SJSA1 (cell line): ENCODE data around the gene YY1. TPM values are rescaled to one million over a fixed set of nuclear protein-coding genes. Genes with fewer than 3 reads are reported as not detected.
"Not testable (repeated sequence)": the region's sequence is repeated elsewhere in the genome, so short reads cannot be mapped to it uniquely, and the experiment has no call there.

Source experiments
- DNase-seq, 2 experiments: peaks; one replicate each; pipeline ENCODE4 v3.0.0-alpha.2; 2015 to 2020; ENCODE audit warnings: low spot score in 2 of 2, low read depth in 1 of 2
- H3K27ac ChIP-seq: fragments of 250-450 bp; sonication (Bioruptor Pico); 2 replicates; pipeline ENCODE4 v1.5.1; 2020; ENCODE audit warnings: mild to moderate bottlenecking, moderate library complexity
- H3K27me3 ChIP-seq: fragments of 250-450 bp; sonication (Bioruptor Pico); replicated peaks from 2 replicates; pipeline ENCODE4 v1.5.1; 2020; ENCODE audit warnings: mild to moderate bottlenecking, moderate library complexity
- H3K36me3 ChIP-seq: fragments of 250-450 bp; sonication (Bioruptor Pico); 2 replicates; pipeline ENCODE4 v1.5.1; 2020; ENCODE audit warnings: mild to moderate bottlenecking
- H3K4me1 ChIP-seq: fragments of 250-450 bp; sonication (Bioruptor Pico); replicated peaks from 2 replicates; pipeline ENCODE4 v1.6.1; 2021; ENCODE audit warnings: mild to moderate bottlenecking
- H3K4me3 ChIP-seq: fragments of 250-450 bp; sonication (Bioruptor Pico); 2 replicates; pipeline ENCODE4 v1.5.1; 2020; ENCODE audit warnings: mild to moderate bottlenecking
- H3K9me3 ChIP-seq: fragments of 250-450 bp; sonication (Bioruptor Pico); replicated peaks from 2 replicates; pipeline ENCODE4 v1.5.1; 2020; ENCODE audit warnings: mild to moderate bottlenecking
- total RNA-seq: library from RNA; depleted of rRNA; stranded (reverse); fragments of >200 nt; shearing (Covaris generic); gene quantifications from 2 replicates; pipeline ENCODE4 v1.2.3, GENCODE V29; 2014

The YY1 gene
- total RNA-seq, 1 experiment from 2014 or later = 49.0 TPM

GRCh38 chr14:100296106-100296651, 57.2 kb downstream of the YY1 start:
- H3K27ac ChIP-seq = no peak overlapping the region
- no peaks in the 10 kb centered on the region for H3K27me3 ChIP-seq
- peaks cover 14% of the 10 kb centered on the region for H3K4me1 ChIP-seq
- no peak overlapping the region for H3K4me3 ChIP-seq
- DNase-seq = no peak
- no peaks in the 10 kb centered on the region for H3K9me3 ChIP-seq
- H3K36me3 ChIP-seq = peaks cover 29% of the 10 kb centered on the region

DNA sequence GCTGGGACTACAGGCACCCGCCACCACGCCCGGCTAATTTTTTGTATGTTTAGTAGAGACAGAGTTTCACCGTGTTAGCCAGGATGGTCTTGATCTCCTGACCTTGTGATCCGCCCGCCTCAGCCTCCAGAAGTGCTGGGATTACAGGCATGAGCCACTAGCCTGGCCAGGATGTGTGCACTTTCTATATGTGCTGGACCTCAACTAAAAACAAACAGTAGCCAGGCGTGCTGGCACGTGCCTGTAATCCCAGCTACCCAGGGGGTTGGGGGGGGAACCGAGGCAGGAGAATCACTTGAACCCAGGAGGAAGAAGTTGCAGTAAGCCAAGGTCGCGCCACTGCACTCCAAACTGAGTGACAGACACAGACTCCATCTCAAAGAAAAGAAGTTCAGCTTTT, 57.8 kb downstream of the YY1 start:
- H3K36me3 ChIP-seq = peaks cover 24% of the 10 kb centered on the region
- not testable (repeated sequence) for H3K9me3 ChIP-seq, H3K27me3 ChIP-seq, DNase-seq, H3K27ac ChIP-seq, H3K4me3 ChIP-seq
- H3K4me1 ChIP-seq = peaks cover 14% of the 10 kb centered on the region

DNA sequence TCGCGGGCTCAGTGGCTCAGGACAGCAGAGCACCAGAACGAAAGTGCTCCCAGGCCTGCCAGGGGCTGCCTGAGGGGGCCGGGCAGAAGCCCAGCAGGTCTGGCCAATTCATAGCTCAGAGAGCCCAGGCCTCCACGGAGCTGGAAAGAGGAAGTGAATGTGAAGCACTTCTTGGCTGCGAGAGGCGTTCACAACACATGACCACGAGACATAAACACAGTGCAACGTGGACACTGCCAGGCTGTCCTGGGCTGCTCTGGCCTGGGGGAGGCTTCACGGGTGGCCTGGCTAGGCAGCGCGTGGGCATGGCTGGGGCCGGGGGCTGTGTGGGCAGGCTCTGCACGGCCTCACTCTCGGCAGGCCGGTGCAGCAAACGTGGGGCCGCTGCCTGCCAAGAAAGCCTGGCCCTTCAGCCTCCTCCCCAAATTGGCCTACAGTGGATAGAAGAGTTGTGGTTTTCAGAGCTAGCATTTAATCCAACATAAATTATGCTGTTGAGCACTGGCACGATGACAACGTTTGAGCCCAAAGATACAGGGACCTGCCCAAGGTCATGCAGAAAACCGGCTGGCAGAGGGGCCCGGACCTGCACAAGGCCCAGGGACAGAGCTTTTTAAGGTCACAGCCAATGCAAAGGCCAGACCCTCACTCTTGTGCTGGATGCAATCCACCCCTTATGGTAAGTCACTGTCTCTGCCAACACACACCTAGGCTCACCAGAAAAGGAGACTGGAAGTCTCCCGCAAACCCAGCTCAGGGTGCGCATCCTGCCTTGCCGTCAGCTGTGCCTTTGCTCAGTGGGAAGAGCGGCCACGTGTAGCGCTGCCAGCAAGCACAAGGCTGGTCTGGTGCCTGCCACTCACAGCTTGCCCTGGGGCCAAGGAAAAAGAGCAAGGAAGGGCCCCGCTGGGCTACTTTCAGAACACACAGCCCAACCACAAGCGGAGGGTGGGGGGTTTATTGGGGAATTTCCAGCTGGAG, 58.7 kb downstream of the YY1 start:
- Histone ChIP-seq H3K4me1 (peaks cover 19% of the 10 kb centered on the region), H3K9me3 (no peaks in the 10 kb centered on the region), H3K36me3 (peaks cover 15% of the 10 kb centered on the region), H3K27me3 (no peaks in the 10 kb centered on the region), H3K4me3 (no peak overlapping the region), H3K27ac (no peak overlapping the region)
- DNase-seq = peak in 1 of 2 experiments; percentile 33

- H3K27ac ChIP-seq = no peak overlapping the region
These were observed 59.8 kb downstream of the YY1 start for GRCh38 chr14:100298551-100299237.

GRCh38 chr14:100299238-100299560, 60.3 kb downstream of the YY1 start:
- no peaks in the 10 kb centered on the region for H3K27me3 ChIP-seq
- H3K27ac ChIP-seq = no peak overlapping the region
- no peak overlapping the region for H3K4me3 ChIP-seq
- no peaks in the 10 kb centered on the region for H3K9me3 ChIP-seq
- DNase-seq = no peak
- H3K4me1 ChIP-seq = peaks cover 33% of the 10 kb centered on the region
- H3K36me3 ChIP-seq = peaks cover 16% of the 10 kb centered on the region

More at GRCh38 chr14:100298551-100299237, 59.8 kb downstream of the YY1 start:
- Histone ChIP-seq H3K9me3 (no peaks in the 10 kb centered on the region), H3K36me3 (peaks cover 12% of the 10 kb centered on the region), H3K27me3 (no peaks in the 10 kb centered on the region), H3K4me1 (peaks cover 30% of the 10 kb centered on the region), H3K4me3 (no peak overlapping the region)
- no peak for DNase-seq

GRCh38 chr14:100302616-100303015, 63.7 kb downstream of the YY1 start:
- no peak overlapping the region for H3K27ac ChIP-seq
- DNase-seq = peak in 1 of 2 experiments; percentile 67

DNA sequence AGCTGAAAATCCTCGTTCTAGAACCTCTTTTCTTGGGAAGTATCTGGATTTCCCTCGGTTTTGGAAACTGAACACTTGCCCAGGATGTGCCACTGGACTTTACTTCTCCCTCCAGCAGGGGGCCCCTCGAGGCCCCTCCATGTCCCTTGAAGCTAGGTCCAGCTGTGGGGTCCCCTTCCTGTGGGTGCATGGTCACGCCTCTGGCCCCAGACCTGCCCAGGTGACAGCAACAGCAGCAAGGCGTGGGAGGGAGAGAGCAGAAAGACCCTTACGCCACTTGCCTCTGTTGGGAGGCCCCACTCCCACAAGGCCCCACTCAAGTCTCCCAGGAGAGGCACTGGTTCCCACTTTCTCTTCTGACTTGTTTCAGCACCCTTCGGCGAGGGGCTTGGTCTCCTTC, 64.2 kb downstream of the YY1 start:
- Histone ChIP-seq H3K27me3 (no peaks in the 10 kb centered on the region), H3K4me3 (no peak overlapping the region), H3K4me1 (peaks cover 45% of the 10 kb centered on the region), H3K36me3 (peaks cover 19% of the 10 kb centered on the region), H3K9me3 (no peaks in the 10 kb centered on the region), H3K27ac (no peak overlapping the region)
- DNase-seq = peak in 1 of 2 experiments; percentile 29

More at GRCh38 chr14:100302616-100303015, 63.7 kb downstream of the YY1 start:
- peaks cover 47% of the 10 kb centered on the region for H3K4me1 ChIP-seq
- H3K4me3 ChIP-seq = no peak overlapping the region
- H3K36me3 ChIP-seq = peaks cover 20% of the 10 kb centered on the region
- H3K27me3 ChIP-seq = no peaks in the 10 kb centered on the region
- no peaks in the 10 kb centered on the region for H3K9me3 ChIP-seq

DNA sequence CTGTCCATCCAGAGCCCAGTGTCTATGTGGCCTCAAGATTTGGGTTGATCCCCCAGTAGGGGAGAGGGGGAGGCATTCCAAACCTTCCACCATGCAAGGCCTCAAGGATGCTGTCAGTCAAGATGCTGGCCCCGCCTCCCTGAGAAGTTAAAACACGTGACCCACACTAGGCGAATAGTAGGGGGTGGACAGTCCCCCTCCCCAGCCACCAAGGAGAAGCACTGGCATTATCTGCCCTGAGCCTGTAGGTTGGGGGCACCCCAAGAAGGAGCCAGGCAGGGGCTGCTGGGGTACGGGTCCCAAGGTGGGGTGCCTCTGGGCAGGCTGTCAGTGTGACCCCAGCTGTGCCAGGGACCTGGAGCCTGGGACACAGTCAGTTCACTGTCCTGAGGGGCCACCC, 65.0 kb downstream of the YY1 start:
- no peak overlapping the region for H3K27ac ChIP-seq
- no peak for DNase-seq
- peaks cover 45% of the 10 kb centered on the region for H3K4me1 ChIP-seq
- peaks cover 17% of the 10 kb centered on the region for H3K36me3 ChIP-seq
- no peaks in the 10 kb centered on the region for H3K27me3 ChIP-seq
- no peaks in the 10 kb centered on the region for H3K9me3 ChIP-seq
- H3K4me3 ChIP-seq = no peak overlapping the region

DNA sequence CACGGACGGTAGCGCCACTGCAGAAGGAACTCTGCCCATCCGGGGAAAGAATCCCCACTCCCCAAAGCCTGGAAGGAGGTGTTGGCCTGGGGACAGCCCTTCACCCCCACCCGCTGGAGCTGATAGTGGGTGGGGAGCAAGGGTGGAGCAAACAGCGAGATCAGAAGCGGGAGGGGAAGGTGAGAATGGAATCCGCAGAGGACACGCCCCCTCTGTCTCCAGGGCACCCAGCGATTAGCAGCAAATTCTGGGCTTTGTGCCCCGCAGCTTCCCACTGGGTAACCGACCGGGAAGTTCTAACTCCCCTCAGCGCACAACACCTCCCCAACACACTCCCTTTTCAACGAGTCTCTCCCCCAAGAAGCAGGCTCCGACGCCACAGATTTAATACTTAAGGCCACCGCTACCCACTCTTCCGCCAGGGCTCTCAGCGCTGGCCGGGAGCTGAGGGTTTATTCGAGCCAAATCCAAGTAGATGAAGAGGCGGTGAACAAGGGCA, 65.9 kb downstream of the YY1 start:
- Histone ChIP-seq H3K9me3 (no peaks in the 10 kb centered on the region), H3K27me3 (no peaks in the 10 kb centered on the region), H3K27ac (no peak overlapping the region), H3K36me3 (peaks cover 16% of the 10 kb centered on the region), H3K4me3 (peak overlapping the region; percentile 77), H3K4me1 (peaks cover 45% of the 10 kb centered on the region)
- peak in 1 of 2 experiments; percentile 15 for DNase-seq

DNA sequence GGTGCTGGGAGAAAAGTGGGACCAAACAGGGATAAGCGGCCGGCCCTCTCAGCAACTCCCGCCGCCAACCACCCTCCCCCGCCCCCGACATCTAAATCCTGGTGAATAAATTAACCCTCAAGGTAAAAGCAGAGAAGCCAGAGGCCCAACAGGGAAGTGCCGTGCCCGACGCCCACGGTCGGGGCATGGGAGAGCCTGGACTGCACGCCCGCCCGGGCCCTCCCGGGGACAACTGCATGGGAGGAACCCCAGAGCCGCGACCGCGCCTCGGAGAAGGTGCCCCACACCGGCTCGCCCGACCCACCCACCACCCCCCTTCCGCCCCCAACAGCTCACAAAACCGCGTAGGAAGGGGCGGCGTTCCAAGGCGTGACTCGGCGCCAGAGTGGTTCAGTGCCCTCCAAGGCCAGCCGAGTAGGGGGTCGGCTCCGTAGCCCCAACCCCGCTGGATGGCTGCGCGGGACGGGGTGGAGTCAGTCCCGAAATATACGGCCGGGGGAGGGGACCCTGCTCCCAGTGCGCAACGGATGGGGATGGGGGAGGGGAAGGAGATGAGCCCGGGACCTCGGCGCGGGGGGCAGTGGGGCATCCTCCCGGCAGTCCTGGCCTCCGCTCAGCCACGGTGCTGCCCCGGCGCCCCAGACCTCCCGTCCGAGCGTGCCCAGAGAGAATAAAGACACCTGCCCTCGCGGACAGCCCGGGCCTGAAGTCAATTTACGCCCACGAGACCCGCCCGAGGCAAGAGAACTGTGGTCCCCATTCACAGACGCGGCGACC, 66.6 kb downstream of the YY1 start:
- Histone ChIP-seq H3K4me1 (peaks cover 45% of the 10 kb centered on the region), H3K36me3 (peaks cover 16% of the 10 kb centered on the region), H3K9me3 (no peaks in the 10 kb centered on the region), H3K27me3 (no peaks in the 10 kb centered on the region), H3K27ac (no peak overlapping the region), H3K4me3 (peak overlapping the region; percentile 77)
- DNase-seq = peak in 1 of 2 experiments; percentile 15

GRCh38 chr14:100306101-100306997, 67.4 kb downstream of the YY1 start, which contains the start of gene SLC25A29:
SLC25A29 (minus strand) TSS chr14:100306444; CDS start chr14:100306232, 212 bp downstream.
- H3K36me3 ChIP-seq = peaks cover 16% of the 10 kb centered on the region
- peak within 1 kb of the TSS; percentile 77 for H3K4me3 ChIP-seq
- DNase-seq = peak; percentile 70 to 82
- H3K9me3 ChIP-seq = no peaks in the 10 kb centered on the region
- peaks cover 45% of the 10 kb centered on the region for H3K4me1 ChIP-seq
- no peaks in the 10 kb centered on the region for H3K27me3 ChIP-seq
- H3K27ac ChIP-seq = no peak within 1 kb of the TSS; the same call in 1 of the 2 replicates

GRCh38 chr14:100306998-100307765, 68.2 kb downstream of the YY1 start:
- H3K9me3 ChIP-seq = no peaks in the 10 kb centered on the region
- H3K27ac ChIP-seq = no peak overlapping the region; the same call in 1 of the 2 replicates
- H3K4me1 ChIP-seq = peaks cover 44% of the 10 kb centered on the region
- no peak for DNase-seq
- peak overlapping the region; percentile 77 for H3K4me3 ChIP-seq
- peaks cover 16% of the 10 kb centered on the region for H3K36me3 ChIP-seq
- H3K27me3 ChIP-seq = no peaks in the 10 kb centered on the region
